HG03066 (cell line): Measurements from ENCODE around the gene NT5DC2.

ENCODE experiments used
- ATAC-seq: cut with Tn5 transposase; IDR thresholded peaks from one replicate; pipeline ENCODE4 v1.9.1; 2021; ENCODE audit warnings: low read depth; ENCODE audit not compliant: unreplicated experiment

Gene NT5DC2

GRCh38 chr3:52533623-52534280 is at the start of gene NT5DC2:
TSS of gene NT5DC2 (minus strand) at chr3:52533857. CDS start at chr3:52533737, 120 bp downstream.
- no peak for ATAC-seq

GRCh38 chr3:52574056-52574965 is 40.7 kb upstream of the NT5DC2 start:
- ATAC-seq: no peak

GRCh38 chr3:52572221-52572620 is 38.6 kb upstream of the NT5DC2 start:
- no peak for ATAC-seq

- no peak for ATAC-seq
Measured at GRCh38 chr3:52570076-52570475, 36.4 kb upstream of the NT5DC2 start.

- ATAC-seq: no peak
Measured at GRCh38 chr3:52568069-52568468, 34.4 kb upstream of the NT5DC2 start.

- ATAC-seq: no peak
Measured at GRCh38 chr3:52563984-52564383, 30.3 kb upstream of the NT5DC2 start.

GRCh38 chr3:52561028-52561747 is 27.5 kb upstream of the NT5DC2 start:
- no peak for ATAC-seq

- ATAC-seq: no peak
Measured at GRCh38 chr3:52558436-52558835, 24.8 kb upstream of the NT5DC2 start.

GRCh38 chr3:52557011-52557960 is 23.6 kb upstream of the NT5DC2 start:
- no peak for ATAC-seq

GRCh38 chr3:52555056-52555455 is 21.4 kb upstream of the NT5DC2 start:
- no peak for ATAC-seq

- no peak for ATAC-seq
Measured at GRCh38 chr3:52554026-52554755, 20.5 kb upstream of the NT5DC2 start.

- no peak for ATAC-seq
Measured at GRCh38 chr3:52552089-52552488, 18.4 kb upstream of the NT5DC2 start.

- ATAC-seq: no peak
Measured at GRCh38 chr3:52551118-52551517, 17.5 kb upstream of the NT5DC2 start.

- ATAC-seq: no peak
Measured at GRCh38 chr3:52547143-52547542, 13.5 kb upstream of the NT5DC2 start.

GRCh38 chr3:52546111-52546901 is 12.6 kb upstream of the NT5DC2 start:
- ATAC-seq: no peak

GRCh38 chr3:52544937-52545336 is 11.3 kb upstream of the NT5DC2 start:
- ATAC-seq: no peak

GRCh38 chr3:52541050-52541449 is 7.4 kb upstream of the NT5DC2 start:
- ATAC-seq: no peak

GRCh38 chr3:52539010-52539653 is 5.5 kb upstream of the NT5DC2 start:
- ATAC-seq: no peak
